ENCODE results near the gene BPNT1.
"Not testable (repeated sequence)": the region's sequence is repeated elsewhere in the genome, so short reads cannot be mapped to it uniquely, and the experiment has no call there.

Gene BPNT1

DNA sequence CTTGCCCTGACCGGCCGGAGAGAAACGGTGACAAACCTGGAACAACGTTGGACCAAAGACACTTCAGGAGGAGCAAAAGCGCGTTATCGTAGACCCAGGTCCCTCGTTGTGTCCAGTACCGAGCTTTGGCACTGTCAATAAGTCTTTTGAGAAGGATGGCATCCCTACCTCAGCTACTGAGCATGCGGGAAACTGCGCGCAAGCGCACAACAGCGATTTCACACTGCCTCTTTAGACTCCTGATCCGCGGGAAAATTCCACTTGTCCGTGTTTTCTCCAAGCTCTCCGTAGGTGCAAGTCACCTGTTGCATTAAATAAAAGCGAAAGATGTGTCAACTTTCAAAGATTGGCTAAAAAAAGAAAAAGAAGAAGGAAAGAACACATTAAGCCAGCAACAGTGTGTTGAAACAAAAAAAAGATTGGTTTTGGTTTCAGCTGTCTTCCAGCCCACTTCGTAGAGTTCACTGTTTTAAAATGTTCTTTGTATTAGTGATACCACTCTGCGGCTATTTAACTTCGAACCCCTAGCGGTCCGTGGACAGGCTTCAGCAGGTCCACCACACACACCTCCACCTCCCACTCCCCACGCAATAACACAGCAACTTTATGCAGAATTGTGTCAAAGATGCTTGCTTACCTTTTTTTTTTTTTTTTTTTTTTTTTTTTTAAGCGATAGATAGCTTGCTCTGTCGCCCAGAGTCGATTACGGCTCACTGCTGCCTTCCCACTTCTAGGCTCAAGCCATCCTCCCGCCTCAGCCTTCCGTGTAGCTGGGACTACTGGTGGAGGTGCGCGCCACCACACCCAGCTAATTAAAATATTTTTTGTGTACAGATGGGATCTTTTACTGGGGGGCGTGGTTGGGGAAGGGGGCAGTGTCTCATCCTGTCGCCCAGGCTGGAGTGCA lies at the start of gene BPNT1:
Gene BPNT1, minus strand, starts transcription at position 139 of the 907 bp plus-strand sequence. CDS start 9,942 bp downstream, outside the sequence.
- no peak for TF ChIP-seq ZNF274 (IDR thresholded peaks at IDR 0.05; ENCODE audit: low read depth, low read length)
- peak within 1 kb of the TSS; percentile 74 for H3K4me3 ChIP-seq (ENCODE audit: low read length)

DNA sequence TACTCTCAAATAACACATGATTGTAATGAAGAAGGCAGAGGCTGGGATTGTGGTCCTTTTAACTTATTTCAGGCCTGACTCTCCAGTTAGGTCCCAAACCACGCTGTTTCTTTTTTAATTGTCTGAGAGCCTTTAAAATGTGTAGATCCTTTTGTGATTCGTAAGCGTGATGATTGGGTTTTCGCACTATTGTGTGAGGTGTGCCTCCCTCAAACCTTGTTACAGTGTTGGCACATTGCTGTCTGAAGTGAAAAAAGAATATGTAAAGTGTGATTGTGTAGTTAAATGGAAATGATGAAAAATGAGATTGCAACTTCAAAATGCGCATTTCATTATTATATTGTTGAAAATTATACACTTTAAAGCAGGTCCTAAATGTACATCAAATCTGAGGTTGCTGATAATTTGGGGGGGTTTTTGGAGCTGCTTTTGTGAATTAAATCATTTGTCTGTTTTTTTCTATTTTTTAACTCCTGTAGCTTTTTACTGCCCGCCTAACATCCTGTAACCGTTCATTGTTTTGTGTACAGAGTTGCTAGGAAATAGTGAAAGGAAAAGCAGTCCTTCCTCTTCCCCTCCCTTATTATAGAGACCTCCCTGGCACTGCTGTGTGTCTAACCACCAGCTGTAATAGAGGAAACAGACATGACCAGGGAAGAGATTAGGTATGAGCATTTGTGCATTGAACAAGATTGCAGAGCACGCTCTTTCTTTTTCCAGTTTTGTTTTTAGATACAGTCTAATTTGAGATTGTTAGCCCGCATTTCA lies 47.6 kb upstream of the BPNT1 start:
- no peak overlapping the region for H3K4me3 ChIP-seq (ENCODE audit: low read length)
- TF ChIP-seq ZNF274 (IDR thresholded peaks at IDR 0.05; ENCODE audit: low read depth, low read length): no peak

DNA sequence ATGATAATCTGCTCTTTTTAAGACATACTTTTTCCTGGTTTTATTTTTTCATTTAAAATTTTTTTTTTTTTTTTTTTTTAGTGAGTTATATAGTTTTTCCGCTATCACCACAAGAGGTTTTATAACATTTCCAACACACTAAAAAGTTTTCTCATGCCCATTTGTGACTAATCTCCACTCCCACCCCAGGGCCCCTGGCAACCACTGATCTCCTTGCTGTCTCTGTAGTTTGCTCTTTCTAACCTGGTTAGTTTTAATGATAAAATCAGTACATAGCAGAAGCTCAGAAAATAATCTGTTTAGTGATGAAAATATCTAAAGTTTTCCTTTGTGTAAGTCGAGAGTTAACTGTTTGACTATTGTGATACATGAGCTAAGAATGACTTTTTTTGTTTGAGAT lies 46.2 kb upstream of the BPNT1 start:
- TF ChIP-seq ZNF274 (IDR thresholded peaks at IDR 0.05; ENCODE audit: low read depth, low read length): no peak
- no peak overlapping the region for H3K4me3 ChIP-seq (ENCODE audit: low read length)

GRCh38 chr1:220129479-220130210 lies 40.1 kb upstream of the BPNT1 start:
- no peak for TF ChIP-seq ZNF274 (IDR thresholded peaks at IDR 0.05; ENCODE audit: low read depth, low read length)
- H3K4me3 ChIP-seq (ENCODE audit: low read length): no peak overlapping the region

- no peak overlapping the region for H3K4me3 ChIP-seq (ENCODE audit: low read length)
- no peak for TF ChIP-seq ZNF274 (IDR thresholded peaks at IDR 0.05; ENCODE audit: low read depth, low read length)
Measured at GRCh38 chr1:220127076-220127475, 37.5 kb upstream of the BPNT1 start.

DNA sequence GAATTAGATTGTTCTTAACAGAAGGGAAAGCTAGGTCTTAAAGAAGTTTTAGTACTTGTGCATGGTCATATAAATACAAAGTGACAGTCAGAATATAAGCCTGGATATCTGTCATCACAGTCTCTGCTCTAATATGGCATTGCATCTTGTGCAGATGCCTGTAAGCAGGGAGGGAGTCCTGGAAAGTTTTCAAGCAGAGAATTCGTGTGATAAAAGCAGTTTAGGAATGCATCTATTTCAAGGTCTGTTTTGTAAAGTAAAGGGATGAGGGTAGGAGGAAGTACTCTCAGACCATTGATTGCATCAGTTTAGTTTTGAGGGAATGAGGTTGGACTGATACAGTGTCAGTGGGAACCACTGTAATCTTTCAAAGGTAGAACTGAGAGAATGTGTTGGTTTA lies 35.0 kb upstream of the BPNT1 start:
- no peak for TF ChIP-seq ZNF274 (IDR thresholded peaks at IDR 0.05; ENCODE audit: low read depth, low read length)
- H3K4me3 ChIP-seq (ENCODE audit: low read length): no peak overlapping the region

- H3K4me3 ChIP-seq (ENCODE audit: low read length): no peak overlapping the region
- no peak for TF ChIP-seq ZNF274 (IDR thresholded peaks at IDR 0.05; ENCODE audit: low read depth, low read length)
Measured at GRCh38 chr1:220123889-220124288, 34.3 kb upstream of the BPNT1 start.

GRCh38 chr1:220123066-220123465 lies 33.5 kb upstream of the BPNT1 start:
- no peak overlapping the region for H3K4me3 ChIP-seq (ENCODE audit: low read length)
- TF ChIP-seq ZNF274 (IDR thresholded peaks at IDR 0.05; ENCODE audit: low read depth, low read length): no peak

DNA sequence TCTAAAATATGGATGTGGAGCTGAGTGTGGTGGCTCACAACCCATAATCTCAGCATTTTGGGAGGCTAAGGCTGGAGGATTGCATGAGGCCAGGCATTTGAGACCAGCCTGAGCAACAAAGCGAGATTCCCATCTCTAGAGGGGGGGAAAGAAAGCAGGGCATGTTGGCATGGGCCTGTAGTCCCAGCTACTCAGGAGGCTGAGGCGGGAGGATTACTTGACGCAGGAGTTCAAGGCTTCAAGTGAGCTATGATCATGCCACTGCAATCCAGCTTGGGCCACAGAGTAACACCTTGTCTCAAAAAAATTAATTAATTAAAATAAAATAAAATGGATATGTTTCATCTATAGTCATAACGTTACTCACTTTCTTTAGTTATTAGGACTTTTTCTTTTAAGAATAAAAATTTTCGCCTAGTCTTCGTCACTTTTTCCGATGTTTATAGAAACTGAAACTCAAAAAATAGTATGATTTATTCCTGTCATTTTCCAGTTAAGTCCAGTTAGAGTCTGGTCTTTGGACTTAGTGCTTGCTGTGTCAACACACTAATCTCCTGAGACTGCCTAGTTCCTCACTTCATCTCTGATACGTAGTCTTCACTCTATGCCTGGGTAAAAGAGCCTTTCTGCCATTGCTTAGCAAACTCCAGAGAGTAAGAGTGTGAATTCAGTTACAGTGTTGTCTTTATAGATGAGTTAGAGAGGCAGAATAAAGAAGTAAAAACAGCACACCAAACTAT lies 32.4 kb upstream of the BPNT1 start:
- no peak overlapping the region for H3K4me3 ChIP-seq (ENCODE audit: low read length)

DNA sequence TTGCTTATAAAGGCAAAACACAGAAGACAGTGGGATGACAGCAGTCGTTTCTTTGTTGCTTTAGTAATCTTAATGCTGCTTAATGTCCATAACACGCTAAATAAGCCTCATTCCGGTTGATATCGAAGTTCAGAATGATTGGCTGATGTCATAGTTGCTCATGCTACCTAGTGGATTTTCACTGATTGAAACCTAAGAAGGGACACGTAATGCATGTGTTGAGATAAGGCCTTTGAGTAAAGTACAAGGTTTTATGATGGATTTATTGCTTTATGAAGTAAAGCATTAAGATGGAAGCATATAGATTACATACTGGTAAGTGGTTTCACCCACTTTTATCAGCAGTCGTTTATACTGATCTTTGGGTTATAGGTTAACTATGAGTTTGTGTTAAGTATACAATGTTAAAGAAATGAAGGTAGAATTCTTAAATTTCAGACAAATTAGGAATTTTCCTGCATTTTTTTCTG lies 29.5 kb upstream of the BPNT1 start:
- H3K4me3 ChIP-seq (ENCODE audit: low read length): no peak overlapping the region
- TF ChIP-seq ZNF274 (IDR thresholded peaks at IDR 0.05; ENCODE audit: low read depth, low read length): no peak

More for the DNA sequence above, 32.4 kb upstream of the BPNT1 start:
- TF ChIP-seq ZNF274 (IDR thresholded peaks at IDR 0.05; ENCODE audit: low read depth, low read length): no peak

- TF ChIP-seq ZNF274 (IDR thresholded peaks at IDR 0.05; ENCODE audit: low read depth, low read length): no peak
- no peak overlapping the region for H3K4me3 ChIP-seq (ENCODE audit: low read length)
Measured at GRCh38 chr1:220113136-220113695, 23.6 kb upstream of the BPNT1 start.

GRCh38 chr1:220112600-220112999 lies 23.0 kb upstream of the BPNT1 start:
- H3K4me3 ChIP-seq (ENCODE audit: low read length): not testable (repeated sequence)

DNA sequence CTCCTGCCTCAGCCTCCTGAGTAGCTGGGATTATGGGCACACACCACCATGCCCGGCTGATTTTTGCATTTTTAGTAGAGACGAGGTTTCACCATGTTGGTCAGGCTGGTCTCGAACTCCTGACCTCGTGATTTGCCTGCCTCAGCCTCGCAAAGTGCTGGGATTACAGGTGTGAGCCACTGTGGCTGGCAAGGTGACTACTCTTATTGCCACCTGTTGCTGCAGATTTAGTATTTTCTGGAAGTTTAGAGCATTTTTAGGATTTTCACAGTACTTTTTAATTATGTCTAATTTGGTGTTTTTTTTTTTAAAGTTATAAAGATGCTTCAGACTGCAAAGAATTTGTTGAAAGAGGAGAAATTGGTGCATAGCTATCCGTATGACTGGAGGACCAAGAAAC lies 20.9 kb upstream of the BPNT1 start:
- not testable (repeated sequence) for H3K4me3 ChIP-seq (ENCODE audit: low read length)
